NCI-H187 treated with DMSO at 0.1 percent for 48 hours (cell line): ENCODE data around the gene SMAD3.

ENCODE experiments used
- DNase-seq: peaks from one replicate; lab custom pipeline; 2025; lab: John Stamatoyannopoulos, UW

SMAD3 gene

GRCh38 chr15:67082007-67082536 lies 16.7 kb downstream of the SMAD3 start:
- DNase-seq = no peak

GRCh38 chr15:67083135-67083762 lies 17.8 kb downstream of the SMAD3 start:
- no peak for DNase-seq

- no peak for DNase-seq
Observed at GRCh38 chr15:67084561-67084960, 19.2 kb downstream of the SMAD3 start.

GRCh38 chr15:67085237-67085817 lies 19.9 kb downstream of the SMAD3 start:
- no peak for DNase-seq

- DNase-seq = no peak
Observed at GRCh38 chr15:67085818-67086636, 20.6 kb downstream of the SMAD3 start.

- DNase-seq = no peak
Observed at GRCh38 chr15:67086637-67086914, 21.2 kb downstream of the SMAD3 start.

- DNase-seq = no peak
Observed at GRCh38 chr15:67087507-67088172, 22.2 kb downstream of the SMAD3 start.

GRCh38 chr15:67089217-67090193 lies 24.1 kb downstream of the SMAD3 start:
- no peak for DNase-seq

GRCh38 chr15:67090297-67091070 lies 25.1 kb downstream of the SMAD3 start:
- no peak for DNase-seq

GRCh38 chr15:67091071-67091979 lies 25.9 kb downstream of the SMAD3 start:
- DNase-seq = no peak

GRCh38 chr15:67091980-67092677 lies 26.7 kb downstream of the SMAD3 start:
- no peak for DNase-seq

GRCh38 chr15:67092752-67093503 lies 27.5 kb downstream of the SMAD3 start:
- no peak for DNase-seq

- DNase-seq = no peak
Observed at GRCh38 chr15:67093504-67093862, 28.1 kb downstream of the SMAD3 start.

- no peak for DNase-seq
Observed at GRCh38 chr15:67094001-67094826, 28.8 kb downstream of the SMAD3 start.

- no peak for DNase-seq
Observed at GRCh38 chr15:67095912-67096311, 30.5 kb downstream of the SMAD3 start.

GRCh38 chr15:67096546-67097294 lies 31.3 kb downstream of the SMAD3 start:
- no peak for DNase-seq

- DNase-seq = no peak
Observed at GRCh38 chr15:67097424-67097823, 32.0 kb downstream of the SMAD3 start.
